Measurements from ENCODE around the gene JAM3. TPM values are rescaled to one million over a fixed set of nuclear protein-coding genes. Genes with fewer than 3 reads are reported as not detected.
"Not testable (repeated sequence)": the region's sequence is repeated elsewhere in the genome, so short reads cannot be mapped to it uniquely, and the experiment has no call there.

The JAM3 gene
- total and polyA plus RNA-seq, 8 donors, result 4.0 to 83.4 (median 20.0) TPM

GRCh38 chr11:134098566-134099184, 29.8 kb downstream of the JAM3 start:
- no peak overlapping the region for H3K27ac ChIP-seq
- 72 to 90% (median 78%) methylated on average over 3 of the region's 3 CpGs for WGBS, 5 donors
- peak in 1 of 2 donors; percentile 56 for DNase-seq
- no peaks in the 10 kb centered on the region for H3K27me3 ChIP-seq
- no peaks in the 10 kb centered on the region for H3K9me3 ChIP-seq
- intact Hi-C loops (cut with DNase I; ENCODE audit: low total_unique reads), result no loop called here
- no peak for TF ChIP-seq POLR2AphosphoS5 (IDR thresholded peaks at IDR 0.05)
- TF ChIP-seq EP300 (IDR thresholded peaks at IDR 0.05), result no peak
- TF ChIP-seq, protein P1, sequence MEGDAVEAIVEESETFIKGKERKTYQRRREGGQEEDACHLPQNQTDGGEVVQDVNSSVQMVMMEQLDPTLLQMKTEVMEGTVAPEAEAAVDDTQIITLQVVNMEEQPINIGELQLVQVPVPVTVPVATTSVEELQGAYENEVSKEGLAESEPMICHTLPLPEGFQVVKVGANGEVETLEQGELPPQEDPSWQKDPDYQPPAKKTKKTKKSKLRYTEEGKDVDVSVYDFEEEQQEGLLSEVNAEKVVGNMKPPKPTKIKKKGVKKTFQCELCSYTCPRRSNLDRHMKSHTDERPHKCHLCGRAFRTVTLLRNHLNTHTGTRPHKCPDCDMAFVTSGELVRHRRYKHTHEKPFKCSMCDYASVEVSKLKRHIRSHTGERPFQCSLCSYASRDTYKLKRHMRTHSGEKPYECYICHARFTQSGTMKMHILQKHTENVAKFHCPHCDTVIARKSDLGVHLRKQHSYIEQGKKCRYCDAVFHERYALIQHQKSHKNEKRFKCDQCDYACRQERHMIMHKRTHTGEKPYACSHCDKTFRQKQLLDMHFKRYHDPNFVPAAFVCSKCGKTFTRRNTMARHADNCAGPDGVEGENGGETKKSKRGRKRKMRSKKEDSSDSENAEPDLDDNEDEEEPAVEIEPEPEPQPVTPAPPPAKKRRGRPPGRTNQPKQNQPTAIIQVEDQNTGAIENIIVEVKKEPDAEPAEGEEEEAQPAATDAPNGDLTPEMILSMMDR (IDR thresholded peaks at IDR 0.05), result peak in 3 of 7 experiments; percentile 8 to 22 (median 8)
- no peak for TF ChIP-seq POLR2A (IDR thresholded peaks at IDR 0.05)
- H3K4me3 ChIP-seq, result no peak overlapping the region
- no peaks in the 10 kb centered on the region for H3K36me3 ChIP-seq
- H3K4me1 ChIP-seq, result peaks cover 0 to 16% (median 4%) of the 10 kb centered on the region in 4 donors

GRCh38 chr11:134100171-134100570, 31.3 kb downstream of the JAM3 start:
- Histone ChIP-seq H3K27ac (no peak overlapping the region), H3K9me3 (no peaks in the 10 kb centered on the region), H3K4me3 (no peak overlapping the region), H3K4me1 (peaks cover 0 to 16% (median 4%) of the 10 kb centered on the region in 4 donors), H3K27me3 (no peaks in the 10 kb centered on the region), H3K36me3 (no peaks in the 10 kb centered on the region)
- no peak for DNase-seq
- no peak for TF ChIP-seq EP300 (IDR thresholded peaks at IDR 0.05)
- TF ChIP-seq, protein P1 (IDR thresholded peaks at IDR 0.05), result no peak
- no peak for TF ChIP-seq POLR2AphosphoS5 (IDR thresholded peaks at IDR 0.05)
- TF ChIP-seq POLR2A (IDR thresholded peaks at IDR 0.05), result no peak
- intact Hi-C loops (cut with DNase I; ENCODE audit: low total_unique reads), result no loop called here
- 76 to 91% (median 82%) methylated on average over 2 of the region's 2 CpGs for WGBS, 5 donors

DNA sequence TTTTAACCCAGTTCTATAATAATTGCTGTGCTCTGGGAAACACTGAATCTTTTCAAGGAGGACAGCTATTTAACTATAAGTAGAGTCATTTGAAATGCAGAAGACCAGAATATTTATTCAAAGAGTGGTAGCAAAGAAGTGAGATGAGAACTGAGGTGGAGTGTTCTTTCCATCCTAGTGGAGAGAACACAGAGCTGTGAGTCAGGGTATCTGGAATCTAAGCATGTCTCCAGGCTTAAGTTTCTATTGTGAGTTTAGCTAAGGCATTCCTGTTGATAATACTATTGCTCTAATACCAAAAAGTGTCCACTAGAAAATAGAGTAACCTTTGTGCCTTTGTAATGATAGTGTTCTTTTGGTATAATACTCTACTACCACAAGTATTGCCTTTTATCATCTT, 32.4 kb downstream of the JAM3 start:
- H3K9me3 ChIP-seq, result no peaks in the 10 kb centered on the region
- H3K36me3 ChIP-seq, result no peaks in the 10 kb centered on the region
- H3K4me1 ChIP-seq, result peaks cover 0 to 10% (median 4%) of the 10 kb centered on the region in 4 donors
- no peak overlapping the region for H3K27ac ChIP-seq
- no peak for DNase-seq
- H3K4me3 ChIP-seq, result no peak overlapping the region
- TF ChIP-seq, protein P1 (IDR thresholded peaks at IDR 0.05), result no peak
- TF ChIP-seq EP300 (IDR thresholded peaks at IDR 0.05) (no peak), POLR2A (IDR thresholded peaks at IDR 0.05) (no peak), POLR2AphosphoS5 (IDR thresholded peaks at IDR 0.05) (no peak)
- no peaks in the 10 kb centered on the region for H3K27me3 ChIP-seq
- intact Hi-C loops (cut with DNase I; ENCODE audit: low total_unique reads), result no loop called here

- 88 to 90% (median 88%) methylated on average over 5 of the region's 5 CpGs for WGBS, 5 donors
- DNase-seq, result no peak
- intact Hi-C loops (cut with DNase I; ENCODE audit: low total_unique reads), result no loop called here
Observed at GRCh38 chr11:134110252-134110815, 41.5 kb downstream of the JAM3 start.

DNA sequence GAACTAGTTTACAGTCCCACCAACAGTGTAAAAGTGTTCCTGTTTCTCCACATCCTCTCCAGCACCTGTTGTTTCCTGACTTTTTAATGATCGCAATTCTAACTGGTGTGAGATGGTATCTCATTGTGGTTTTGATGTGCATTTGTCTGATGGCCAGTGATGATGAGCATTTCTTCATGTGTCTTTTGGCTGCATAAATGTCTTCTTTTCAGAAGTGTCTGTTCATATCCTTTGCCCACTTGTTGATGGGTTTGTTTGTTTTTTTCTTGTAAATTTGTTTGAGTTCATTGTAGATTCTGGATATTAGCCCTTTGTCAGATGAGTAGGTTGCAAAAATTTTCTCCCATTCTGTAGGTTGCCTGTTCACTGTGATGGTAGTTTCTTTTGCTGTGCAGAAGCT, 44.9 kb downstream of the JAM3 start:
- H3K4me3 ChIP-seq; H3K36me3 ChIP-seq; H3K27ac ChIP-seq; H3K9me3 ChIP-seq; intact Hi-C loops (cut with DNase I; ENCODE audit: low total_unique reads); H3K27me3 ChIP-seq; DNase-seq: not testable (repeated sequence)
- 88 to 100% (median 100%) methylated on average over 1 of the region's 1 CpG for WGBS, 5 donors
- peaks cover 0 to 17% (median 0%) of the 10 kb centered on the region in 4 donors for H3K4me1 ChIP-seq

More at GRCh38 chr11:134110252-134110815, 41.5 kb downstream of the JAM3 start:
- H3K27me3 ChIP-seq, result no peaks in the 10 kb centered on the region
- no peak overlapping the region for H3K4me3 ChIP-seq
- TF ChIP-seq, protein P1 (IDR thresholded peaks at IDR 0.05), result no peak
- TF ChIP-seq EP300 (IDR thresholded peaks at IDR 0.05) (no peak), POLR2A (IDR thresholded peaks at IDR 0.05) (no peak), POLR2AphosphoS5 (IDR thresholded peaks at IDR 0.05) (no peak)
- H3K9me3 ChIP-seq, result peaks cover 0 to 10% (median 0%) of the 10 kb centered on the region in 4 donors
- no peak overlapping the region for H3K27ac ChIP-seq
- H3K36me3 ChIP-seq, result no peaks in the 10 kb centered on the region
- no peaks in the 10 kb centered on the region for H3K4me1 ChIP-seq
